Neural progenitor cell (in vitro differentiated cells): ENCODE results near the gene PRDM16. TPM values are rescaled to one million over a fixed set of nuclear protein-coding genes. Genes with fewer than 3 reads are reported as not detected.

ENCODE experiments used
- DNase-seq: peaks from one replicate; pipeline ENCODE4 v3.0.0-alpha.2; 2016; ENCODE audit warnings: low spot score
- H2AFZ ChIP-seq: fragments of 200-600 bp; sonication (generic); replicated peaks from 2 replicates; pipeline ENCODE4 v1.6.1; 2016; ENCODE audit warnings: antibody characterized with exemption
- H3F3A ChIP-seq: fragments of 200-600 bp; sonication (generic); 2 replicates; pipeline ENCODE4 v1.6.1; 2016; ENCODE audit warnings: antibody characterized with exemption, low read depth
- H3K27ac ChIP-seq: fragments of 200-600 bp; sonication (generic); 2 replicates; pipeline ENCODE4 v1.5.1; 2016; ENCODE audit warnings: mild to moderate bottlenecking
- H3K27me3 ChIP-seq: fragments of 200-600 bp; sonication (generic); 2 replicates; pipeline ENCODE4 v1.6.1; 2016; ENCODE audit warnings: mild to moderate bottlenecking, moderate library complexity
- H3K36me3 ChIP-seq: fragments of 200-600 bp; sonication (generic); 2 replicates; pipeline ENCODE4 v1.5.1; 2016
- H3K4me1 ChIP-seq: fragments of 200-600 bp; sonication (generic); 2 replicates; pipeline ENCODE4 v1.6.1; 2016; ENCODE audit warnings: mixed run types
- H3K4me2 ChIP-seq: fragments of 200-600 bp; sonication (generic); 2 replicates; pipeline ENCODE4 v1.6.1; 2016
- H3K4me3 ChIP-seq: fragments of 200-600 bp; sonication (generic); 2 replicates; pipeline ENCODE4 v1.5.1; 2016
- H3K79me2 ChIP-seq: fragments of 200-600 bp; sonication (generic); 2 replicates; pipeline ENCODE4 v1.6.1; 2016; ENCODE audit warnings: low read depth
- H3K9ac ChIP-seq: fragments of 200-600 bp; sonication (generic); 2 replicates; pipeline ENCODE4 v1.6.1; 2016
- H3K9me3 ChIP-seq: fragments of 200-600 bp; sonication (generic); 2 replicates; pipeline ENCODE4 v1.5.1; 2016; ENCODE audit warnings: low read depth
- H4K20me1 ChIP-seq: fragments of 200-600 bp; sonication (generic); 2 replicates; pipeline ENCODE4 v1.6.1; 2016; ENCODE audit warnings: low read depth
- H3K27ac Mint-ChIP-seq: 3 replicates; pipeline ENCODE4 v1.8.0; 2021; ENCODE audit warnings: mixed read lengths
- H3K27me3 Mint-ChIP-seq: 2 replicates; pipeline ENCODE4 v1.8.0; 2022; ENCODE audit warnings: low read depth, mild to moderate bottlenecking, inconsistent platforms, moderate library complexity, mixed read lengths; ENCODE audit not compliant: insufficient read depth
- H3K36me3 Mint-ChIP-seq: 3 replicates; pipeline ENCODE4 v1.8.0; 2021; ENCODE audit warnings: mixed read lengths
- H3K4me1 Mint-ChIP-seq: 3 replicates; pipeline ENCODE4 v1.8.0; 2021; ENCODE audit warnings: mixed read lengths
- H3K4me3 Mint-ChIP-seq: 3 replicates; pipeline ENCODE4 v1.8.0; 2021; ENCODE audit warnings: mild to moderate bottlenecking, moderate library complexity, mixed read lengths
- H3K9me3 Mint-ChIP-seq: 3 replicates; pipeline ENCODE4 v1.8.0; 2020; ENCODE audit warnings: mixed read lengths
- EZH2 ChIP-seq: fragments of 200-600 bp; sonication (generic); IDR thresholded peaks from 2 replicates; pipeline ENCODE4 v1.6.1; 2017; ENCODE audit warnings: antibody characterized with exemption, mild to moderate bottlenecking, moderate library complexity
- EZH2phosphoT487 ChIP-seq: fragments of 200-600 bp; sonication (generic); IDR thresholded peaks from 2 replicates; pipeline ENCODE4 v1.6.1; 2017; ENCODE audit warnings: antibody characterized with exemption
- total RNA-seq: library from RNA; depleted of rRNA; stranded (reverse); fragments of >200 nt; gene quantifications from 2 replicates; pipeline ENCODE4 v1.2.3, GENCODE V29; 2015; ENCODE audit warnings: low replicate concordance
- TF ChIP-seq, protein P1 (sequence below): fragments of 200-600 bp; sonication (generic); IDR thresholded peaks from 2 replicates; pipeline ENCODE4 v1.5.1; 2017; ENCODE audit warnings: antibody characterized with exemption, mild to moderate bottlenecking

PRDM16 gene
- total RNA-seq, 1 donor from 2014 or later = 1.9 TPM

- Histone ChIP-seq H3K4me1 (no peaks in the 10 kb centered on the region), H3K79me2 (no peaks in the 10 kb centered on the region), H3F3A (no peaks in the 10 kb centered on the region), H2AFZ (no peak overlapping the region), H4K20me1 (no peaks in the 10 kb centered on the region), H3K27me3 (no peaks in the 10 kb centered on the region), H3K9ac (no peak overlapping the region), H3K27ac (no peak overlapping the region), H3K36me3 (no peaks in the 10 kb centered on the region), H3K4me2 (no peak overlapping the region), H3K4me3 (no peak overlapping the region), H3K9me3 (peaks cover 3% of the 10 kb centered on the region)
- Mint-ChIP-seq H3K36me3 (no peaks in the 10 kb centered on the region), H3K4me3 (no peak overlapping the region), H3K27ac (no peak overlapping the region), H3K9me3 (no peaks in the 10 kb centered on the region), H3K4me1 (peaks cover 13% of the 10 kb centered on the region), H3K27me3 (no peaks in the 10 kb centered on the region)
- no peak for DNase-seq
- no peak for TF ChIP-seq EZH2
- TF ChIP-seq, protein P1, sequence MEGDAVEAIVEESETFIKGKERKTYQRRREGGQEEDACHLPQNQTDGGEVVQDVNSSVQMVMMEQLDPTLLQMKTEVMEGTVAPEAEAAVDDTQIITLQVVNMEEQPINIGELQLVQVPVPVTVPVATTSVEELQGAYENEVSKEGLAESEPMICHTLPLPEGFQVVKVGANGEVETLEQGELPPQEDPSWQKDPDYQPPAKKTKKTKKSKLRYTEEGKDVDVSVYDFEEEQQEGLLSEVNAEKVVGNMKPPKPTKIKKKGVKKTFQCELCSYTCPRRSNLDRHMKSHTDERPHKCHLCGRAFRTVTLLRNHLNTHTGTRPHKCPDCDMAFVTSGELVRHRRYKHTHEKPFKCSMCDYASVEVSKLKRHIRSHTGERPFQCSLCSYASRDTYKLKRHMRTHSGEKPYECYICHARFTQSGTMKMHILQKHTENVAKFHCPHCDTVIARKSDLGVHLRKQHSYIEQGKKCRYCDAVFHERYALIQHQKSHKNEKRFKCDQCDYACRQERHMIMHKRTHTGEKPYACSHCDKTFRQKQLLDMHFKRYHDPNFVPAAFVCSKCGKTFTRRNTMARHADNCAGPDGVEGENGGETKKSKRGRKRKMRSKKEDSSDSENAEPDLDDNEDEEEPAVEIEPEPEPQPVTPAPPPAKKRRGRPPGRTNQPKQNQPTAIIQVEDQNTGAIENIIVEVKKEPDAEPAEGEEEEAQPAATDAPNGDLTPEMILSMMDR = no peak
- TF ChIP-seq EZH2phosphoT487 = no peak
Observed at GRCh38 chr1:3040004-3040403, 29.0 kb upstream of the PRDM16 start.

- H3K9me3 ChIP-seq = peaks cover 5% of the 10 kb centered on the region
- H3K27me3 ChIP-seq = peaks cover 2% of the 10 kb centered on the region
- no peak overlapping the region for H3K4me3 Mint-ChIP-seq
- H3K9ac ChIP-seq = no peak overlapping the region
- H3F3A ChIP-seq = no peaks in the 10 kb centered on the region
- no peak overlapping the region for H3K27ac ChIP-seq
- no peaks in the 10 kb centered on the region for H3K36me3 Mint-ChIP-seq
- no peak for DNase-seq
- H3K4me1 ChIP-seq = no peaks in the 10 kb centered on the region
- no peaks in the 10 kb centered on the region for H4K20me1 ChIP-seq
- no peak overlapping the region for H3K4me3 ChIP-seq
- no peaks in the 10 kb centered on the region for H3K27me3 Mint-ChIP-seq
- H3K36me3 ChIP-seq = no peaks in the 10 kb centered on the region
- no peaks in the 10 kb centered on the region for H3K79me2 ChIP-seq
- H2AFZ ChIP-seq = no peak overlapping the region
- H3K9me3 Mint-ChIP-seq = no peaks in the 10 kb centered on the region
- peaks cover 3% of the 10 kb centered on the region for H3K4me1 Mint-ChIP-seq
- H3K4me2 ChIP-seq = no peak overlapping the region
- H3K27ac Mint-ChIP-seq = peak overlapping the region; percentile 40
- TF ChIP-seq, protein P1 = no peak
Observed at GRCh38 chr1:3042481-3042880, 26.5 kb upstream of the PRDM16 start.

DNA sequence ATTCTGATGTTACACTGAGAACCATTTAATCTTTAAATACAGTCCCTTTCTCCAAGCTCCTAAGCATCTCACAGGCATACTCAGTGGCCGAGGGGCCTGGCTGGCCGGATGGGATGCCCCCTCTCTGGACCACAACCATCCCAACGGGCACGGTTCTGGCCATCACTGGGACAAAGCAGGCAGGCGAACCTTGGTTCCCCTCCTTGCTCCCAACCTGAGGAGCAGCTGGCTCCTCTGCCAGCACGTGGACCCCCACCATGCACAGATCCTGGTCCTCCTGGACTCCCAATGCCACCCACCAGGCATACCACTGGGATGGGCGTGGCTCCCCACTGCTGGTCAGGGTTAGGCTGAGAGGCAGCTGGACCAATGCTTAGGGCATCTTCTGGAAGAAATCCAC lies 19.8 kb upstream of the PRDM16 start:
- no peak for DNase-seq
- peaks cover 9% of the 10 kb centered on the region for H3K9me3 Mint-ChIP-seq

More for the DNA sequence above, 19.8 kb upstream of the PRDM16 start:
- Mint-ChIP-seq H3K4me3 (no peak overlapping the region), H3K27me3 (peaks cover 10% of the 10 kb centered on the region), H3K36me3 (no peaks in the 10 kb centered on the region), H3K27ac (no peak overlapping the region), H3K4me1 (no peaks in the 10 kb centered on the region)
- Histone ChIP-seq H3K79me2 (no peaks in the 10 kb centered on the region), H3K9me3 (peaks cover 4% of the 10 kb centered on the region), H3K27ac (no peak overlapping the region), H3K4me1 (no peaks in the 10 kb centered on the region), H3K36me3 (no peaks in the 10 kb centered on the region), H2AFZ (no peak overlapping the region), H3K4me3 (no peak overlapping the region), H3K9ac (no peak overlapping the region), H3F3A (no peaks in the 10 kb centered on the region), H3K27me3 (peaks cover 6% of the 10 kb centered on the region), H4K20me1 (no peaks in the 10 kb centered on the region), H3K4me2 (no peak overlapping the region)
- TF ChIP-seq EZH2 = no peak
- TF ChIP-seq, protein P1 = no peak
- TF ChIP-seq EZH2phosphoT487 = no peak
